ENCODE data around the gene COQ8A. TPM values are rescaled to one million over a fixed set of nuclear protein-coding genes. Genes with fewer than 3 reads are reported as not detected.
"Not testable (repeated sequence)": the region's sequence is repeated elsewhere in the genome, so short reads cannot be mapped to it uniquely, and the experiment has no call there.

The COQ8A gene
- total RNA-seq, 2 experiments from 2014 or later = 55.0 to 56.0 TPM

- peaks cover 21% of the 10 kb centered on the region for H3K4me1 Mint-ChIP-seq (ENCODE audit: low read depth)
- H3K27ac ChIP-seq (ENCODE audit: low read depth in 1 of 2, low read length in 2 of 2) = no peak overlapping the region
- TF ChIP-seq CTCF (IDR thresholded peaks at IDR 0.05) = no peak
- H3K4me3 Mint-ChIP-seq = no peak overlapping the region
- ATAC-seq (ENCODE audit: poor library complexity) = no peak
- ChIA-PET POLR2A (no interaction called here), CTCF (no interaction called here)
- peaks cover 12% of the 10 kb centered on the region for H3K4me1 ChIP-seq (ENCODE audit: insufficient read depth, low read length)
- intact Hi-C loops (cut with DNase I, micrococcal nuclease) = no loop called here
- H3K27me3 ChIP-seq (ENCODE audit: control insufficient read depth in 1 of 2, insufficient read depth in 2 of 2, low read length in 2 of 2) = no peaks in the 10 kb centered on the region
- no peaks in the 10 kb centered on the region for H3K36me3 ChIP-seq (ENCODE audit: insufficient read depth, low read length)
- H3K9me3 Mint-ChIP-seq = peaks cover 2% of the 10 kb centered on the region
- peaks cover 3% of the 10 kb centered on the region for H3K27me3 Mint-ChIP-seq
- no peaks in the 10 kb centered on the region for H3K9me3 ChIP-seq (ENCODE audit: control insufficient read depth in 1 of 2, insufficient read depth in 1 of 2, low read length in 2 of 2)
- no peak for DNase-seq
- H3K36me3 Mint-ChIP-seq (ENCODE audit: low read depth) = no peaks in the 10 kb centered on the region
- H3K4me3 ChIP-seq (ENCODE audit: low read length) = no peak overlapping the region
- H3K27ac Mint-ChIP-seq = no peak overlapping the region
Observed at GRCh38 chr1:226993814-226994585, 53.9 kb downstream of the COQ8A start.

GRCh38 chr1:226994586-226995364 lies 54.7 kb downstream of the COQ8A start:
- Histone ChIP-seq H3K36me3 (ENCODE audit: insufficient read depth, low read length) (no peaks in the 10 kb centered on the region), H3K9me3 (ENCODE audit: control insufficient read depth in 1 of 2, insufficient read depth in 1 of 2, low read length in 2 of 2) (no peaks in the 10 kb centered on the region), H3K27ac (ENCODE audit: low read depth in 1 of 2, low read length in 2 of 2) (no peak overlapping the region), H3K4me3 (ENCODE audit: low read length) (no peak overlapping the region), H3K27me3 (ENCODE audit: control insufficient read depth in 1 of 2, insufficient read depth in 2 of 2, low read length in 2 of 2) (no peaks in the 10 kb centered on the region), H3K4me1 (ENCODE audit: insufficient read depth, low read length) (peaks cover 5% of the 10 kb centered on the region)
- no peak for DNase-seq
- Mint-ChIP-seq H3K27me3 (peaks cover 4% of the 10 kb centered on the region), H3K4me1 (ENCODE audit: low read depth) (peaks cover 14% of the 10 kb centered on the region), H3K36me3 (ENCODE audit: low read depth) (no peaks in the 10 kb centered on the region), H3K27ac (no peak overlapping the region), H3K4me3 (no peak overlapping the region), H3K9me3 (peaks cover 2% of the 10 kb centered on the region)
- CTCF ChIA-PET = no interaction called here
- intact Hi-C loops (cut with DNase I, micrococcal nuclease) = no loop called here
- no peak for ATAC-seq (ENCODE audit: poor library complexity)
- no peak for TF ChIP-seq CTCF (IDR thresholded peaks at IDR 0.05)
- POLR2A ChIA-PET = no interaction called here

- peaks cover 7% of the 10 kb centered on the region for H3K4me1 Mint-ChIP-seq (ENCODE audit: low read depth)
- intact Hi-C loops (cut with DNase I, micrococcal nuclease) = no loop called here
- H3K27ac ChIP-seq (ENCODE audit: low read depth in 1 of 2, low read length in 2 of 2) = no peak overlapping the region
- no peak overlapping the region for H3K27ac Mint-ChIP-seq
- no peak overlapping the region for H3K4me3 Mint-ChIP-seq
- ChIA-PET CTCF (no interaction called here), POLR2A (no interaction called here)
- peaks cover 2% of the 10 kb centered on the region for H3K9me3 Mint-ChIP-seq
- DNase-seq = no peak
- no peaks in the 10 kb centered on the region for H3K36me3 Mint-ChIP-seq (ENCODE audit: low read depth)
- peaks cover 4% of the 10 kb centered on the region for H3K27me3 Mint-ChIP-seq
- H3K9me3 ChIP-seq (ENCODE audit: control insufficient read depth in 1 of 2, insufficient read depth in 1 of 2, low read length in 2 of 2) = no peaks in the 10 kb centered on the region
- ATAC-seq (ENCODE audit: poor library complexity) = no peak
- H3K4me3 ChIP-seq (ENCODE audit: low read length) = no peak overlapping the region
- H3K4me1 ChIP-seq (ENCODE audit: insufficient read depth, low read length) = no peaks in the 10 kb centered on the region
- no peaks in the 10 kb centered on the region for H3K36me3 ChIP-seq (ENCODE audit: insufficient read depth, low read length)
- no peaks in the 10 kb centered on the region for H3K27me3 ChIP-seq (ENCODE audit: control insufficient read depth in 1 of 2, insufficient read depth in 2 of 2, low read length in 2 of 2)
- no peak for TF ChIP-seq CTCF (IDR thresholded peaks at IDR 0.05)
Observed at GRCh38 chr1:226995365-226996332, 55.6 kb downstream of the COQ8A start.

GRCh38 chr1:226999579-226999978 lies 59.5 kb downstream of the COQ8A start:
- H3K27ac Mint-ChIP-seq, H3K27me3 Mint-ChIP-seq: not testable (repeated sequence)

More at GRCh38 chr1:226999579-226999978, 59.5 kb downstream of the COQ8A start:
- H3K27me3 ChIP-seq (ENCODE audit: control insufficient read depth in 1 of 2, insufficient read depth in 2 of 2, low read length in 2 of 2); CTCF ChIA-PET; H3K36me3 ChIP-seq (ENCODE audit: insufficient read depth, low read length); H3K4me3 ChIP-seq (ENCODE audit: low read length); H3K27ac ChIP-seq (ENCODE audit: low read depth in 1 of 2, low read length in 2 of 2); H3K9me3 Mint-ChIP-seq; ATAC-seq (ENCODE audit: poor library complexity); H3K9me3 ChIP-seq (ENCODE audit: control insufficient read depth in 1 of 2, insufficient read depth in 1 of 2, low read length in 2 of 2); H3K4me1 ChIP-seq (ENCODE audit: insufficient read depth, low read length); H3K4me1 Mint-ChIP-seq (ENCODE audit: low read depth); DNase-seq; H3K36me3 Mint-ChIP-seq (ENCODE audit: low read depth); POLR2A ChIA-PET; intact Hi-C loops (cut with DNase I, micrococcal nuclease); H3K4me3 Mint-ChIP-seq: not testable (repeated sequence)

All from CD4-positive, alpha-beta T cell (primary cell).